ENCODE measurements around the gene TXNRD1.

The TXNRD1 gene

DNA sequence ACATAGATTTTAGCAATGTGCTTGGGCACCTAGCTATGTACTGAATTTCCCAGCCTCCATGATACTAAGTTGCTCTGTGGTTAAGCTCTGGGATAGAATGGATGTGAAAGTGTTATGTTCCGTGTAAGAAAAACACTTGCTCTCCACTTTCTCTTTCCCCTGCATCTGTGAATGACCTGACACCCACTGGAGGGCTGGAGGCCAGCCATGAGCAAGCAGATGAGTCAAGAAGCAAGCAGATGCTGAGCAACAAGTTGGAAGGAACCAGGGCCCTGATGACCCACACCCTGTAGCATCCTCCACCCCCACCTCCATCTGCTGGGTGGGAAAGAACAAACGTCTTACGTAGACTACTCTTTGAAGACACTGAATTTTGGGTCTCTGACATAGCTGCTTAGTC, 144.6 kb downstream of the TXNRD1 start:
- H3K4me1 Mint-ChIP-seq, result no peaks in the 10 kb centered on the region
- H3K36me3 Mint-ChIP-seq, result peaks cover 2% of the 10 kb centered on the region
- H3K27me3 Mint-ChIP-seq, result no peaks in the 10 kb centered on the region
- H3K9me3 Mint-ChIP-seq, result no peaks in the 10 kb centered on the region
- no peak overlapping the region for H3K27ac Mint-ChIP-seq
- H3K4me3 Mint-ChIP-seq, result no peak overlapping the region

DNA sequence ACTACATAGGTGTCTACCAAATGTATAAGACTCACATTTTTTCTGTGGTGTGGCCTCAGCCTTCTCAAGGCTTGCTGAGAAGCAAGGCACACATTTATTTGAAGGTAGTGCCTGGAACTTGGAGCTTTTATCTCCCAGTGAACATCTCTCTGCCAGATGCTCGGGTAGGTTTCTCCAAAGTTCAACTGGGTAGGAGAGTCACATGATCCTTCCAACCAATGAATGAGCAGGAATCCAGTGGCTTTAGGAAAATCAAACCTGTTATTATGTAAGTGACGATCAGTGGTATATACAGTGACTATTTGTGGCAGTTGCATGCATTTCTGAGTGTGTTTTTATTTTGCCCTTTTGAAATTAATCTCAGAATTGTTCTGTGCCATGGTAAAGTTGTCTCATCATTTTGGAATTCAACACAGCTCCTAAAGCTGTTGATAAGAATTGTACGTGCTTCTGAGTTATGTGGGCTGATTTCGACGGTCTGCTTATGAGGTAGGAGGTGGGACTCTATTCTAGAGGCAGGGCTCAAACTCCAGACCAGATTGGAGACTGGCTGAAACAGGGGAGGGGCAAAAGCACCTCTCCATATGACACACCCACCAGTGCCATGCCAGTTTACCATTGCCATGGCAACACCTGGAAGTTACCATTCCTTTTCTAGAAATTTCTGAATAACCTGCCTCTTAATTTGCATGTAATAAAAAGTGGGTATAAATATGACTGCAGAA, 145.6 kb downstream of the TXNRD1 start:
- H3K27me3 Mint-ChIP-seq, result no peaks in the 10 kb centered on the region
- no peaks in the 10 kb centered on the region for H3K9me3 Mint-ChIP-seq
- H3K4me3 Mint-ChIP-seq, result no peak overlapping the region
- H3K27ac Mint-ChIP-seq, result no peak overlapping the region
- H3K36me3 Mint-ChIP-seq, result peaks cover 2% of the 10 kb centered on the region
- H3K4me1 Mint-ChIP-seq, result no peaks in the 10 kb centered on the region

DNA sequence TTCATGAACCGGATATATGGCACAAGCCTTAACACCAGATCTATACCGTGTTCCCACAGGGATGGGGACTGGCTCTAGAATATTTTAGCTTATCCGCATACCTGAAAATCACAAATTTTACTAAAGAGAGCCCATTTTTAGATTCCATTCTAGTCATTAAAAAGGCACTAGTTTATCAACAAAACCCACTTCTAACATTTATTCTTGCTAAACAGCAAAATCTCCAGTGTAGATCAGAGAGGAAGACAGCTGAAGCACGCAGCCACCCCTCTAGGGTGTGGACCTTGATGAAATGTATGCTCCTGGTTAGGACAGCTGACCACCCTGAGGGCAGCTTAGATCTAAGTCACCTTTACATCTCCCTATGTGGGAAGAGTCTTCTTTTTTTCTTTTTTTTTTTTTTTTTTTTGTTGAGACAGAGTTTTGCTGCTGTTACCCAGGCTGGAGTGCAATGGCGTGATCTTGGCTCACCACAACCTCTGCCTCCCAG, 150.4 kb downstream of the TXNRD1 start:
- H3K27ac Mint-ChIP-seq, result no peak overlapping the region

DNA sequence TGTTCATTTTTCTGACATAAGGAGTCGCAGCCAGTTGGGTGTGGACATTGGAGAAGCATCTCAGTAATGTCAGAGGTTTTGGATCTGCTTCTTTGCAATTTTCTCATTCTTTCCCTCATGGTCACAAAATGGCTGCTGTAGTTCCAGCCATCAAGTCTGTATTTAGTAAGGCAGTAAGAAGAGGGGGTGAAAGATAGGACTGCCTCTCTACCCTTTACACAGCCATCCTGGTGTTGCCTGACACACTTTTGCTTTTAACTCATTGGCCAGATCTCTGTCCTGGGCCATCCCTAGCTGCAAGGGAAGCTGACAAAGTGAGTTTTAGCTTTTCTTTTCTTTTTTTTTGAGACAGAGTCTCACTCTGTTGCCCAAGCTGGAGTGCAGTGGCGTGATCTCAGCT, 154.1 kb downstream of the TXNRD1 start:
- Mint-ChIP-seq H3K36me3 (peaks cover 2% of the 10 kb centered on the region), H3K27ac (no peak overlapping the region), H3K4me1 (peaks cover 12% of the 10 kb centered on the region), H3K9me3 (no peaks in the 10 kb centered on the region), H3K4me3 (no peak overlapping the region), H3K27me3 (no peaks in the 10 kb centered on the region)

More for the DNA sequence above, 150.4 kb downstream of the TXNRD1 start:
- Mint-ChIP-seq H3K9me3 (no peaks in the 10 kb centered on the region), H3K27me3 (no peaks in the 10 kb centered on the region), H3K36me3 (peaks cover 2% of the 10 kb centered on the region), H3K4me3 (no peak overlapping the region), H3K4me1 (no peaks in the 10 kb centered on the region)

DNA sequence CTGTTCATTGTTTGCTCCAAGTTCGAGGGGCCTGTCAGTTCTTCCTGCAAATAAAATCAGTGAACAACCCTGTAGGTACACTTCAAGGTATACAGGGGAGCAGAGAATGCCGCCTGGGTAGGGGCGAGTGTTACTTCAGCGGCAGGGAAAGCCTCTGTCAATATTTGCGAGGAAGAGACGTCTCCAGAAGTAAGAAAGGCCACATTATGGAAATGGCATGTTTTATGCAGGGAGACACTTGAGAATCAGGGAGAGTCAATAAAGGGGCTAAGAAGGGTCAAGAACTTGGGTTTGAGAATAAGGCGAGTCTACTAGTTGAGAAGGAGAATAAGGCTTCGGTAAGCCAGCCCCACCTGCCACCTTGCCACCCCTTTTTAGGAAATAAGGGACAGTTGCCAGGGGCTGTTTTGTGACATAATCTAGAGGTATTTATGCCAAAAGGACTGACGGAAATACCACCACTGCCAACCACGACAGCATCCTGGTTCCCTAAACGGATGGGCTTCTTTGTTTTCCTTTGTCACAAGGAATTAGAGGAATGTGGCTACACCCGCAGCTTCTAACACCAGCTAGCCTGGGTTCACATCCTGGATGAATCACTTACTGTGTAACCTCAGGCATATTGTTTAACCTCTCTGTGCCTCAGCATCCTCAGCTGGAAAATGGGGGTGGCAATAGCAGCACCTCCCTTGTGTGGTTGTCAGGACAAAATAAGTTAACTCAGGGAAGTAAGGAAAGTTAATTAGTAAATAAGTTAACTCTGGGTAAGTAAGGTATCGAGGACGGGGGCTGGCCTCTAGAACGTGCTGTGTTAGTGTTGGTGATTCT, 155.7 kb downstream of the TXNRD1 start:
- no peak overlapping the region for H3K4me3 Mint-ChIP-seq
- no peak overlapping the region for H3K27ac Mint-ChIP-seq
- no peaks in the 10 kb centered on the region for H3K27me3 Mint-ChIP-seq
- H3K4me1 Mint-ChIP-seq, result peaks cover 12% of the 10 kb centered on the region
- H3K36me3 Mint-ChIP-seq, result peaks cover 2% of the 10 kb centered on the region
- no peaks in the 10 kb centered on the region for H3K9me3 Mint-ChIP-seq

DNA sequence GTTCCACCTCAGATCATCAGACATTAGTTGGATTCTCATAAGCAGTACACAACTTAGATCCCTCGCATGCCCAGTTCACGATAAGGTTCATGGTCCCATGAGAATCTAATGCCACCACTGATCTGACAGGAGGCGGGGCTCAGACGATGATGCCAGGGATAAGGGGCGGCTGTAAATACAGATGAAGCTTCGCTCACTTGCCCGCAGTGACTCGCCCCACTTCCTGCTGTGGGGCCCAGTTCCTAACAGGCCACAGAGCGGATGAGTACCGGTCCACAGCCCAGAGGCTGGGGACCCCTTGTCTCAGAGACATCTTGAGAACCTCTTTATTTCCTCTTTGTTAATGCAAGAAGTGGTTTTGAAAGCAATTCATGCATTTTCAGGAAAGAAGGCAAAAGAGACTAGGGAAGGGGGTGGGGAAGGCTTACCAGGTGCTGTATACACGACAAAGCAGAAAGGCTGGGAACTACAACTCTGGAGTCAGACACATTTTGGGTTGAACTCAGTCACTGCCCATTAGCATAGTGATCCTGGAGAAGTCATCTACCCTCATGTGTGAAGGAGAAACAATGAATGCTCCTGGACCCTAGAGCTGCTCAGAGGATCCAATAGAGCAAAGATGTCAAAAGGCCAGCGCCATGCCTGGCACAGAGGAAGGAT, 156.6 kb downstream of the TXNRD1 start:
- H3K27me3 Mint-ChIP-seq, result no peaks in the 10 kb centered on the region
- H3K9me3 Mint-ChIP-seq, result no peaks in the 10 kb centered on the region
- peaks cover 2% of the 10 kb centered on the region for H3K36me3 Mint-ChIP-seq
- peaks cover 12% of the 10 kb centered on the region for H3K4me1 Mint-ChIP-seq
- no peak overlapping the region for H3K27ac Mint-ChIP-seq
- no peak overlapping the region for H3K4me3 Mint-ChIP-seq

DNA sequence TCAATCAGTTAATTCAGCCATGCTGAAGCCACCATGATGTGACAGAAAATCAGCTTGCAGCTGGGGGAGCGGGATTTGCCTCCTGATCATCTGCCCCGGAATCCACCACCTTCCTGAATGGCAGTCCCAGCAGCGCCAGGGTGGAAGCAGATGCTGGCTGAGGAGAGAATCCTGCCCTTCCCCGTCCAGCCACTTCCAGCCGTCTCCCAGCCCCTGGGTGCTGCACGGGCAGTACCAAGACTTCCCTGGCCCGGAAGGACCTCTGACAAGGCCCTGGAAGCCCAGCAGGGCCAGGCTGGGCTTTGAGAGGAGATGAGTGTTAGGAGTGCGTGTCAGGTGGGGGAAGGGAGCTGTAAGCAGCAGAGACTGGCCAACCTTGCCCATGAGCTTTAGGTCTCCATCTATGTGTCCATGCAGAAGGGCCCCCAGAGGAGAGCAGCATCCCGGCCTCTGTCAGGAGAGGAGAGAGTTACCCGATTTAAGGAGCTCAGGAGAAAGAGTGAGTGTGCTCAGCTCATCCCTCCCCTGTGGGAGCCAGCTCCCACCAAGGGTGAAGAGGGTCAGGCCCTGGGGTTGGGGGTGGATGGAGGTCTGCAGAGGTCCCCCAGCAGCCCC, 157.2 kb downstream of the TXNRD1 start:
- H3K27ac Mint-ChIP-seq, result no peak overlapping the region
- peaks cover 2% of the 10 kb centered on the region for H3K36me3 Mint-ChIP-seq
- no peaks in the 10 kb centered on the region for H3K27me3 Mint-ChIP-seq
- no peaks in the 10 kb centered on the region for H3K9me3 Mint-ChIP-seq
- H3K4me3 Mint-ChIP-seq, result no peak overlapping the region
- H3K4me1 Mint-ChIP-seq, result peaks cover 12% of the 10 kb centered on the region

DNA sequence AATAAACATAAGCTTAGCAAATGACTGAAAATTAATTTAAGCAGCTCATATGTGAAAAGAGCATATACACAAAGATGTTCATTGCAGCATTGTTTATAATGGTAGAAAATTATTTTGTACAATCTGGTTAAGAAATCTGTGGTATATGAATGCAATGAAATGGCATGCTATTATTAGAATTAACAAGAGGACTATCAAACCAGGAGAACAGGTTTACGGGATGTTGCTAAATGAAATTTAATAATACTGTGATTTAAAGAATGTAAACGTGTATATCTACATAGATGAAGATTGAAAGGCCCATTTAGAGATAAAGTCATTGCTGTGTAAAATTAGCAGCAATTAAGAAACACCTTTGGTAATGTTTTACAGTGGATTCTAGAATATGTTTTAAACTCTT, 158.5 kb downstream of the TXNRD1 start:
- no peaks in the 10 kb centered on the region for H3K9me3 Mint-ChIP-seq
- H3K4me3 Mint-ChIP-seq, result no peak overlapping the region
- no peak overlapping the region for H3K27ac Mint-ChIP-seq
- H3K4me1 Mint-ChIP-seq, result peaks cover 12% of the 10 kb centered on the region
- no peaks in the 10 kb centered on the region for H3K27me3 Mint-ChIP-seq
- H3K36me3 Mint-ChIP-seq, result no peaks in the 10 kb centered on the region

DNA sequence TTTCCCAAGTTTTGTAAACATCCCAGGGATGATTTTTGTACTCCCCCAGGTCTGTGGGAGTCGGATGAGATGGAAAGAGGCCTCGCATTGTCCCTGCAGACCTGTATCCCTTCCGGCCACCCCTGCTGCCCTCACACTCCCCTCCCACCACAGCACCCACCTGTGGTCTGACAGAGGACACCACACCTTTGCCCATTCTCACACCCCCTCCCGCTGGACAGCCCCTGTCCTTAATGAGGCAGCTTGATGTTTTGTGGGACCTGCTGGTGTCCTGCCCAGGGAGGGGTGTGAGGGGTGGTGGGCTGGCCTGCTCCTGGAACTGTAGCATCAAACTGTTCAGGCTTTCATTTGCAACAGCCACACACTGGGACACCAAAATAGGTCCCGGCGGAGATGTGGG, 159.2 kb downstream of the TXNRD1 start:
- Mint-ChIP-seq H3K9me3 (no peaks in the 10 kb centered on the region), H3K27me3 (no peaks in the 10 kb centered on the region), H3K36me3 (no peaks in the 10 kb centered on the region), H3K27ac (no peak overlapping the region), H3K4me3 (no peak overlapping the region), H3K4me1 (peaks cover 12% of the 10 kb centered on the region)

DNA sequence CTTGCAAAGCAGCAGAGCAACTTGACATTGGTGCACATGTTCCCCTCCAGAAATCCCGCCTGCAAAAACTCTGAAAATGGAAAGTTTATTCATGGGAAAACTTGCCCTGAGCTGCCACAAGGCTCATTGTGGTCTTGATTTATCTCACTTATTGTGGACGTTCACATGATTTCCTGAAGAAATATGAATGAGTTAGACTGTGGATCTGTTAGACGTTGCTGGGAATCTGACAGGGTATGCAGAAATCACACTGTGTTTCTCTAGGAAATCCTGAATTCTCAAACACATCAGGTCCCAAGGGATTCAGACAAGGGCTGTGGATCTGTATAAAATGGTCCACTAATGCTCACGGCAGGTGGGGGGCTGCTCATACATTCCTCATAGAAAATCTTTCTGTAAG, 160.2 kb downstream of the TXNRD1 start:
- H3K9me3 Mint-ChIP-seq, result no peaks in the 10 kb centered on the region
- no peaks in the 10 kb centered on the region for H3K36me3 Mint-ChIP-seq
- H3K4me1 Mint-ChIP-seq, result peaks cover 12% of the 10 kb centered on the region
- no peak overlapping the region for H3K27ac Mint-ChIP-seq
- no peak overlapping the region for H3K4me3 Mint-ChIP-seq
- no peaks in the 10 kb centered on the region for H3K27me3 Mint-ChIP-seq

DNA sequence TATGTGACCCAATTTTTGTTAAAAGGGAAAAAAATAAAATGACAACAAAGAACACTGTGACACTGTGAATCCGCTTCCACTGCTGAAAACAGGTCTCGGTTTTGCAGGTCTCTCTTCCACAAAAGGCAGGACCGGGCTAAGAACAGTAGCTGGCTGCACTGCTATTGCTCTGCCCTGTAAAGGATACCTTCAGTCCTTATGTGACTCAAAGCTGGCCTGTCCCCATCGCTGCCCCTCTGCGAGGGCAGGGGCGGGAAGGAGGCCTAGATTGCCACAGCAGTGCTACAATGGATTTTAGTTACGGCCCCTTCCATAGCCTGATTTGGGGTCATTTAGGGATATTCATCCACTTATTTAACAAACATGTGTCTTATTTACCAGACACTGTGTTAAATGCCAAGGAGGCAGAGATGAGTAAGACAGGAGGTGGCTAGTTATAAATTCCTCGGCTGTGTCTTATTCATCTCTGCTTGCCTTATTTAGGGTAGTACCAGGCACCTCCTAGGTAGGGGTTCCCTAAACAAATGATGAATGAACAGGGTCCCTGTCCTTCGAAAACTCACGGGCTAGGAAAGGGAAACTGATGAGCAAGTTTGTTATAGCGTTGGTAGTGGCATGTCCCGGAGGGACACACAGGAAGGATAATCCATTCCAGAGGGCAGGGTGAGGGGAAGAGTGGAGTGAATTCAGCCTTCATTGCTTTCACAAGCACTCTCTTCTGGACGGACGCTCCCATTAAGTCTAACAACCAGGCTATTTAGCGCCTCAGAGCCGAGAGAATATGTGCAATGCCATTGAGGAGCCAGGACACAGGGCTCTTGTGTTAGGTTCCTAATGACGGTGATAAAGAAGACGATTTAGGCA, 161.3 kb downstream of the TXNRD1 start:
- Mint-ChIP-seq H3K4me1 (peaks cover 6% of the 10 kb centered on the region), H3K27ac (no peak overlapping the region), H3K9me3 (no peaks in the 10 kb centered on the region), H3K36me3 (no peaks in the 10 kb centered on the region), H3K4me3 (no peak overlapping the region), H3K27me3 (peaks cover 3% of the 10 kb centered on the region)

DNA sequence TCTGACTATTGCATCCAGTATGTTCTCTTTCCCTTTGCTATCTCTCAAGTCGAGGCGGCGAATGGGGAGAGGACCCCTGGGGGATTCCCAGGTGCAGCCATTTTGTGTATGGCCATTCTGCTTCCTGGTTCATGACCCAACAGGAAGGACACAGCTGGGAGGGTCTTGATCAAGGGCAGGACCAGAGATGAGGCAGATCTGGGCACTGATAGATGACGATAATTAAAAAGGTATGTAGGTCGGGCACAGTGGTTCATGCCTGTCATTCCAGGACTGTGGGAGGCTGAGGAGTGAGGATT, 161.9 kb downstream of the TXNRD1 start:
- Mint-ChIP-seq H3K36me3 (no peaks in the 10 kb centered on the region), H3K4me1 (peaks cover 5% of the 10 kb centered on the region), H3K9me3 (no peaks in the 10 kb centered on the region), H3K27me3 (peaks cover 3% of the 10 kb centered on the region), H3K4me3 (no peak overlapping the region), H3K27ac (no peak overlapping the region)

DNA sequence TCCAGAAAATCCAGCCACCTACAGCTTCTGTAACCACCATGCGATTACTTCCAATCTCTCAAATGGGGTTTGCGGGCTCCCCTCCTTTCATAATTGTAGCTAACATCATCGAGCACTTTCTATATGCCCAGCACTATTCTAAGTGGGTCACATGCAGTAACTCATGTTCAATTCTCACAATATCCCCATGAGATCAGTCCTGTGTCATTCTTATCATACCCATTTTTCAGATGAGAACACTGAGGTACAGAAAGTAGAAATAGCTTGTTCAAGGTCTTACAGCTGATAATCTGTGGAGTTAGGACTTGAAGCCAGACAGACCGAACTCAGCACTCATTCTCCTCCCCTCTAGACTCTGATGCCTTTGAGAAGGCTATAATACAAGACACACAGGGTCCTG, 162.8 kb downstream of the TXNRD1 start:
- no peak overlapping the region for H3K27ac Mint-ChIP-seq
- H3K9me3 Mint-ChIP-seq, result no peaks in the 10 kb centered on the region
- H3K4me1 Mint-ChIP-seq, result peaks cover 6% of the 10 kb centered on the region
- no peak overlapping the region for H3K4me3 Mint-ChIP-seq
- no peaks in the 10 kb centered on the region for H3K36me3 Mint-ChIP-seq
- H3K27me3 Mint-ChIP-seq, result peaks cover 3% of the 10 kb centered on the region

DNA sequence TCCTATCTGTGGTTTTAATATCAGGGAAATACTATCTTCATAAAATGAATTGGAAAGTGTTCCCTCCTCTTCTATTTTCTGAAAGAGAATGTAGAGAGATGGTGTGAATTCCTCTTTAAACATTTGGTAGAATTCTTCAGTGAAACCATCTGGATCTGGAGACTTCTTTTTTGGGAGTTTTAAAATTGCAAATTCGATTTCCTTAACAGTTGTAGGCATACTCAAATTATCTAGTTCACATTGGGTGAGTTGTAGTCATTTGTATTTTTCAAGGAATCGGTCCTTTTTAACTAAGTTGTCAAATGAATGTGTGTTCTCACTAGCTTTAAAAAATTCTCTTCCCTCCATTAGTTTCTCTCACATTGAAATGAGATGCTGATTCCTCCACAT, 165.8 kb downstream of the TXNRD1 start:
- Mint-ChIP-seq H3K4me3 (no peak overlapping the region), H3K36me3 (no peaks in the 10 kb centered on the region), H3K4me1 (peaks cover 6% of the 10 kb centered on the region), H3K9me3 (no peaks in the 10 kb centered on the region), H3K27ac (no peak overlapping the region), H3K27me3 (peaks cover 3% of the 10 kb centered on the region)
